HK-2 (cell line): ENCODE results near the gene CYBB.

Experiments used
- DNase-seq: peaks from one replicate; pipeline ENCODE4 v3.0.0-alpha.2; 2018; ENCODE audit not compliant: unreplicated experiment

CYBB gene

GRCh38 chrX:37786624-37787422 is 7.0 kb downstream of the CYBB start:
- DNase-seq: no peak

GRCh38 chrX:37787423-37787869 is 7.6 kb downstream of the CYBB start:
- DNase-seq: no peak

- DNase-seq: no peak
These were observed 16.5 kb downstream of the CYBB start for GRCh38 chrX:37796310-37796709.

GRCh38 chrX:37796805-37797204 is 16.9 kb downstream of the CYBB start:
- no peak for DNase-seq

- no peak for DNase-seq
These were observed 20.1 kb downstream of the CYBB start for GRCh38 chrX:37799936-37800335.

GRCh38 chrX:37800717-37801116 is 20.9 kb downstream of the CYBB start:
- DNase-seq: no peak

- DNase-seq: no peak
These were observed 22.2 kb downstream of the CYBB start for GRCh38 chrX:37802028-37802427.

GRCh38 chrX:37803057-37803456 is 23.2 kb downstream of the CYBB start:
- no peak for DNase-seq

GRCh38 chrX:37809970-37810369 is 30.1 kb downstream of the CYBB start:
- DNase-seq: no peak

GRCh38 chrX:37812110-37812509 is 32.3 kb downstream of the CYBB start:
- DNase-seq: no peak

GRCh38 chrX:37813570-37813969 is 33.7 kb downstream of the CYBB start:
- no peak for DNase-seq

- no peak for DNase-seq
These were observed 35.5 kb downstream of the CYBB start for GRCh38 chrX:37815366-37815765.

GRCh38 chrX:37816766-37817165 is 36.9 kb downstream of the CYBB start:
- no peak for DNase-seq

- no peak for DNase-seq
These were observed 37.3 kb downstream of the CYBB start for GRCh38 chrX:37817176-37817575.

- no peak for DNase-seq
These were observed 37.7 kb downstream of the CYBB start for GRCh38 chrX:37817579-37817978.

GRCh38 chrX:37818031-37818430 is 38.2 kb downstream of the CYBB start:
- no peak for DNase-seq

- no peak for DNase-seq
These were observed 40.8 kb downstream of the CYBB start for GRCh38 chrX:37820646-37821045.

GRCh38 chrX:37824491-37825214 is 44.8 kb downstream of the CYBB start:
- no peak for DNase-seq

GRCh38 chrX:37825215-37825842 is 45.5 kb downstream of the CYBB start:
- peak; percentile 13 for DNase-seq

- no peak for DNase-seq
These were observed 49.9 kb downstream of the CYBB start for GRCh38 chrX:37829721-37830120.

- DNase-seq: no peak
These were observed 50.5 kb downstream of the CYBB start for GRCh38 chrX:37830371-37830770.

GRCh38 chrX:37834937-37835336 is 55.1 kb downstream of the CYBB start:
- DNase-seq: no peak

- DNase-seq: no peak
These were observed 61.1 kb downstream of the CYBB start for GRCh38 chrX:37840931-37841330.
